Ishikawa (cell line): ENCODE results near the gene CCDC201.

Source experiments
- CEBPB ChIP-seq: IDR thresholded peaks from 2 replicates; pipeline ENCODE4 v1.6.1; 2012
- CREB1 ChIP-seq: IDR thresholded peaks from 2 replicates; pipeline ENCODE4 v1.6.1; 2012; ENCODE audit warnings: low read depth
- EGR1 ChIP-seq: IDR thresholded peaks from 2 replicates; pipeline ENCODE4 v1.6.1; 2012
- EP300 ChIP-seq: IDR thresholded peaks from 2 replicates; pipeline ENCODE4 v1.6.1; 2012; ENCODE audit warnings: borderline replicate concordance
- FOXM1 ChIP-seq: IDR thresholded peaks from 2 replicates; pipeline ENCODE4 v1.6.1; 2012; ENCODE audit warnings: low read depth, borderline replicate concordance
- MAX ChIP-seq: IDR thresholded peaks from 2 replicates; pipeline ENCODE4 v1.6.1; 2012
- NFIC ChIP-seq: IDR thresholded peaks from 2 replicates; pipeline ENCODE4 v1.6.1; 2012
- RAD21 ChIP-seq: IDR thresholded peaks from 2 replicates; pipeline ENCODE4 v1.6.1; 2012; ENCODE audit warnings: low read depth
- TAF1 ChIP-seq: IDR thresholded peaks from 2 replicates; pipeline ENCODE4 v1.6.1; 2012; ENCODE audit warnings: low read depth, mild to moderate bottlenecking
- TCF12 ChIP-seq: IDR thresholded peaks from 2 replicates; pipeline ENCODE4 v1.6.1; 2012; ENCODE audit warnings: low read depth
- TEAD4 ChIP-seq: IDR thresholded peaks from 2 replicates; pipeline ENCODE4 v1.6.1; 2012
- USF1 ChIP-seq: IDR thresholded peaks from 2 replicates; pipeline ENCODE4 v1.6.1; 2012
- YY1 ChIP-seq: IDR thresholded peaks from 2 replicates; pipeline ENCODE4 v1.6.1; 2012; ENCODE audit warnings: low read depth
- ZBTB7A ChIP-seq: IDR thresholded peaks from 2 replicates; pipeline ENCODE4 v1.6.1; 2012; ENCODE audit warnings: low read depth
- TF ChIP-seq, protein P1 (sequence below): IDR thresholded peaks from 2 replicates; pipeline ENCODE4 v1.6.1; 2012; ENCODE audit warnings: low read depth, mild to moderate bottlenecking

Gene CCDC201

GRCh38 chr7:45919993-45920459, 47.1 kb upstream of the CCDC201 start:
- TF ChIP-seq USF1 (no peak), EGR1 (no peak), FOXM1 (no peak), MAX (no peak), EP300 (no peak), RAD21 (no peak), CEBPB (no peak), NFIC (no peak), TCF12 (no peak), CREB1 (no peak), TEAD4 (no peak), ZBTB7A (no peak), TAF1 (no peak), YY1 (no peak)
- TF ChIP-seq, protein P1, sequence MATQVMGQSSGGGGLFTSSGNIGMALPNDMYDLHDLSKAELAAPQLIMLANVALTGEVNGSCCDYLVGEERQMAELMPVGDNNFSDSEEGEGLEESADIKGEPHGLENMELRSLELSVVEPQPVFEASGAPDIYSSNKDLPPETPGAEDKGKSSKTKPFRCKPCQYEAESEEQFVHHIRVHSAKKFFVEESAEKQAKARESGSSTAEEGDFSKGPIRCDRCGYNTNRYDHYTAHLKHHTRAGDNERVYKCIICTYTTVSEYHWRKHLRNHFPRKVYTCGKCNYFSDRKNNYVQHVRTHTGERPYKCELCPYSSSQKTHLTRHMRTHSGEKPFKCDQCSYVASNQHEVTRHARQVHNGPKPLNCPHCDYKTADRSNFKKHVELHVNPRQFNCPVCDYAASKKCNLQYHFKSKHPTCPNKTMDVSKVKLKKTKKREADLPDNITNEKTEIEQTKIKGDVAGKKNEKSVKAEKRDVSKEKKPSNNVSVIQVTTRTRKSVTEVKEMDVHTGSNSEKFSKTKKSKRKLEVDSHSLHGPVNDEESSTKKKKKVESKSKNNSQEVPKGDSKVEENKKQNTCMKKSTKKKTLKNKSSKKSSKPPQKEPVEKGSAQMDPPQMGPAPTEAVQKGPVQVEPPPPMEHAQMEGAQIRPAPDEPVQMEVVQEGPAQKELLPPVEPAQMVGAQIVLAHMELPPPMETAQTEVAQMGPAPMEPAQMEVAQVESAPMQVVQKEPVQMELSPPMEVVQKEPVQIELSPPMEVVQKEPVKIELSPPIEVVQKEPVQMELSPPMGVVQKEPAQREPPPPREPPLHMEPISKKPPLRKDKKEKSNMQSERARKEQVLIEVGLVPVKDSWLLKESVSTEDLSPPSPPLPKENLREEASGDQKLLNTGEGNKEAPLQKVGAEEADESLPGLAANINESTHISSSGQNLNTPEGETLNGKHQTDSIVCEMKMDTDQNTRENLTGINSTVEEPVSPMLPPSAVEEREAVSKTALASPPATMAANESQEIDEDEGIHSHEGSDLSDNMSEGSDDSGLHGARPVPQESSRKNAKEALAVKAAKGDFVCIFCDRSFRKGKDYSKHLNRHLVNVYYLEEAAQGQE = no peak

- TF ChIP-seq CEBPB = no peak
- TF ChIP-seq USF1 = no peak
- no peak for TF ChIP-seq TCF12
- no peak for TF ChIP-seq TAF1
- TF ChIP-seq EP300 = no peak
- no peak for TF ChIP-seq CREB1
- TF ChIP-seq FOXM1 = no peak
- TF ChIP-seq TEAD4 = no peak
- TF ChIP-seq ZBTB7A = no peak
- TF ChIP-seq EGR1 = no peak
- TF ChIP-seq, protein P1 = no peak
- TF ChIP-seq NFIC = no peak
- no peak for TF ChIP-seq RAD21
- TF ChIP-seq MAX = no peak
- no peak for TF ChIP-seq YY1
Measured at GRCh38 chr7:45919231-45919784, 46.4 kb upstream of the CCDC201 start.

DNA sequence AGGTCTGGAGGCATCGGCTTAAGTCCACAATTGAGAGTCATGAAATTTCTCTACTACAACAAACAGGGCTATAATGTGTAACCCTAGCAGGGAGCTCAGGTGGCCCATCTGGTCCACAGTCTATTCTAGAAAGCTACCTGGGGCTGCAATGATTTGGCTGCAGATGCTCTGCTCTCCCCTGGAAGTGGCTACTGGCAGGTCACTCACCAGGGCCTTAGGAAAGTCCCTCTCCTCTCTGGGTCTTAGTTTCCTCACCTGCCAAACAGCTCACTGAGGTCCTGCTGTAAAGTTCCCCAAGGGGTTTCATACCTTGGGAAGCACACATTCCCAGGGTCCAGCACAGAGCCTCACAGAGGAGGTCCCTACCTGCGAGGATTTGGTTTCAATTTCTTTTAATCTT, 45.7 kb upstream of the CCDC201 start:
- TF ChIP-seq MAX = no peak
- no peak for TF ChIP-seq TCF12
- TF ChIP-seq NFIC = no peak
- TF ChIP-seq USF1 = no peak
- TF ChIP-seq CREB1 = no peak
- TF ChIP-seq CEBPB = no peak
- TF ChIP-seq YY1 = no peak
- TF ChIP-seq, protein P1 = no peak
- no peak for TF ChIP-seq EGR1
- no peak for TF ChIP-seq FOXM1
- no peak for TF ChIP-seq RAD21
- TF ChIP-seq ZBTB7A = no peak

DNA sequence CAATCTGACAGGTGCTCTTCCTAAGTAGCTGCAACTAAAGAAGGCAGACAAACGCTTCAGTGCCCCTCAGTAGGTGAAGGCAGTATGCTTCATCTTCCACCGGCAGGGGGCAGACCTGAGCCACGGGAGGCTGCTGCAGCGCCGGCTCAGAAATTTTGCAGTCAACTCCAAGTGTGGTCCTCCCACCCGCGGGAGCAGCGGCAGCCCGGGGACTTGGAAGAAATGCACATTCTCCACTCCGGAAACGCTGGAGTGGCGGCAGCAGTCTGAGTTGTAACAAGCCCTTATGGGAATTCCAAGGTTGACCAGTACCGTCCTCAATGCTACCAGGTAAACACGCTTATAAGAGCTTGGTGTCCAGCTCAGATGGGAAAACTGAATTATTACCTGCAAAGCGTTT, 44.8 kb upstream of the CCDC201 start:
- no peak for TF ChIP-seq FOXM1
- TF ChIP-seq MAX = no peak
- peak; percentile 82 for TF ChIP-seq RAD21
